Stimulated activated CD8-positive, alpha-beta memory T cell treated with anti-CD3 and anti-CD28 coated beads, Interleukin-7, amount 100 ng/mL, for 24 hours (primary cell): ENCODE measurements around the gene ACSF3.

Experiments
- DNase-seq: peaks from one replicate; pipeline ENCODE4 v3.0.0-alpha.2; 2020; ENCODE audit warnings: low read depth

Gene ACSF3

GRCh38 chr16:89131783-89132182 is 38.1 kb downstream of the ACSF3 start:
- DNase-seq = no peak

GRCh38 chr16:89132194-89133005 is 38.7 kb downstream of the ACSF3 start:
- no peak for DNase-seq

DNA sequence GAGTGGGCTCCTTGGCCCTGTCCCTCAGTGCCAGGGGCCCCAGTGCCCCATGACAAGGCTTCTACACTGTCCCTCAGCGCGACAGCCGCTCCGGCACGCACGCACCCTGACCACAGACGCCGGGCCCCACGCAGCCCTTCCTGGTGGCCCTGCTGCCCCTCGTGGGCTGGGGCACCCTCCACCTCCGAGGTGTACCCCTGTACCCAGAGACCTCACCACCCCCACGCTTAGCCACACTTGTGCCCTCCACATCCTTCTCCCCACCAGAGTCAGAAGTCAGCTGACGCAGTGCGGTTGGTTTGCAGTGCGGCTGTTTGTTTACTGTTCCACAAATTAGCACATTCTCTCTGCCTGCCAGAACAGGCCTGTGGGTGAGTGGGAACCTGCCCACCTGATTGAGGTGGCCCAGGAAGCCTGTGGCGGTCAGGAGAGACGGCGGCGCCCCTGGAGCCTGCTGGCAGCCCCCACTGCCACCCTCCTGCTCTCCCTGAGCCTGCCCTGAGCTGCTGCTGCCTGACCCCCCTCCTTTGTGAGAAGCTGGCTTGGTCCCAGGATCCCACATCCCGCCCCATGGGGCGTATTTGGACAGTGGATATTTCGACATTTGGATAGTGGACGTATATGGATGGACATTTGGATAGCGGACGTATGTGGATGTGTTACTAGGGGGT is 39.9 kb downstream of the ACSF3 start:
- no peak for DNase-seq

GRCh38 chr16:89134269-89134668 is 40.6 kb downstream of the ACSF3 start:
- no peak for DNase-seq

DNA sequence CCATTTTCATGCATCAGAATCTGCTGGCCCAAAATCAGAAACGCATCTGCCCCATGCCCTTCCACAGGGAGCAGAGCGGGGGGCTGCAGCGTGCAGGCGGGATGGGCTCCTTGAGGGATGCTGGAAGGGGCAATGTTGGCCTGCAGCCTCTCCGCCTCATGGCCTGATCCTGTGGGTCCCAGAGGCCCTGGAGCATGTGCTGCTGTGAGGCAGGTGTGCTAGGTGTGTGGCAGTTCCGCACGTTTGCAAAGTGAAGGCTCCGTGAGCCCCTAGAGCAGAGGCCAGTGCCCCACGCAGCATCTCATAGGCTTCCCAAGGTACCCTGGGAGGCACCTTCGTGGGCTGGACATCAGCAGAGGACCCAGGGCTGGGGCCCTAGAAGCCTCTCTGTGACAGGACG is 41.5 kb downstream of the ACSF3 start:
- no peak for DNase-seq

GRCh38 chr16:89135971-89136765 is 42.5 kb downstream of the ACSF3 start:
- DNase-seq = no peak

GRCh38 chr16:89136931-89137330 is 43.3 kb downstream of the ACSF3 start:
- no peak for DNase-seq

- DNase-seq = no peak
Observed at GRCh38 chr16:89137666-89138512, 44.2 kb downstream of the ACSF3 start.

DNA sequence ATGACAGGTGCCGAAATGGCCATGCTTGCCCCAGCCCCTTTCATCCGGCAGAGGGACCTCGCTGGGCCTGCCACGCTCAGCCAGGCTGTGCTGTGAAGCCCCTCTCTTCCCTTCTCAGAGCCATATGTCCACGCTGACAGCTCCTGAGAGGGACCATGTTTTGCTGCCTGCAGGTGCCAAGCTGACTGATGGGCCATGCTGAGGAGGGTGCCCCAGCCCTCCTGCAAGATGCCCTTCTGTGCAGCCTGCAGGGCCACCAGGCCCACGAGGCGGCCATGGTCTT is 44.8 kb downstream of the ACSF3 start:
- no peak for DNase-seq

GRCh38 chr16:89138843-89139520 is 45.3 kb downstream of the ACSF3 start:
- DNase-seq = no peak

- DNase-seq = no peak
Observed at GRCh38 chr16:89139907-89140361, 46.3 kb downstream of the ACSF3 start.

DNA sequence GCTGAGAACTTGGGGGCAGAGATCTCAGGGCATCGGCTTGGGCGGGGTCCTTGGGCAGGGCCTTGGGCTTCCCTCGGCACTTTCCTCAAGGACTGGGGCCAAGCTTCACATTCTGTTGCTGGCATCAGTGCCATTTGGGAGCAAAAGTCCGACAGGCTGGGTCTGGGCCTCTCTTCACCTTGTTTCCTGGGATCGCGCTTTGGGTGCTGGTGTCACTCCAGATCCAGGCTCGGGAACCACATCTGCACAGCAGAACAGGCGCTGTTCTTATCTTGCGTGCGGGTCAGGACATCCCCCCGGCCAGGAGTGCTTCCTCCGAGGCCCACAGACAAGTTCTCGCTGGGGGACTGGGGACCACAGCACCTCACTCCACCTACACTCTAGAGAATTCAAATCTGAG is 46.7 kb downstream of the ACSF3 start:
- no peak for DNase-seq

GRCh38 chr16:89140981-89141883 is 47.6 kb downstream of the ACSF3 start:
- DNase-seq = no peak

GRCh38 chr16:89141884-89142267 is 48.2 kb downstream of the ACSF3 start:
- no peak for DNase-seq

DNA sequence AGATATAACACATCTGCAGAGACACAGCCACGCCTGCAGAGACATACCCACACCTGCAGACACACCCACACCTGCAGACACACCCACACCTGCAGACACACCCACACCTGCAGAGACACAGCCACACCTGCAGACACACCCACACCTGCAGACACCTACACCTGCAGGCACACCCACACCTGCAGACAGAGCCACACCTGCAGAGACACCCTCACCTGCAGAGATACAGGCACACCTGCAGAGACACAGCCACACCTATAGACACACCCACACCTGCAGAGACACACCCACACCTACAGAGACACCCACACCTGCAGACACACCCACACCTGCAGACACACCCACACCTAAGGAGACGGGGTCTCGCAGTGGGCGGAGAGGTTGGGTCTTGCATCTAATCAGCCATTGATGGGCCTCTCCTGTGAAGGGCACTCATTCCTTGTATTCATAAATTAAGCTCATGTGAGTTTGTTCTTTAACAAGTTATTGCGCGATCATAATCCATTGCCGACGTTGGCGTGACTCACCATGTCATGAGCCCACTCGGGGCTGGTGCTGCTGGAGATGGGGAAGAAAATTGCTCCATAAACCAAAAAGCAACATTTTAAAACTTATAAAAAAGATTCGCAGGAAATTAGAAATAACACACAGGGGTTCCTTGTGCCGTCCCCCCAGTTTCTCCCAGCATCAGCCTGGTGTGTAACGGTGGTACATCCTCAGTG is 49.0 kb downstream of the ACSF3 start:
- no peak for DNase-seq

- DNase-seq = no peak
Observed at GRCh38 chr16:89143201-89143741, 49.6 kb downstream of the ACSF3 start.

DNA sequence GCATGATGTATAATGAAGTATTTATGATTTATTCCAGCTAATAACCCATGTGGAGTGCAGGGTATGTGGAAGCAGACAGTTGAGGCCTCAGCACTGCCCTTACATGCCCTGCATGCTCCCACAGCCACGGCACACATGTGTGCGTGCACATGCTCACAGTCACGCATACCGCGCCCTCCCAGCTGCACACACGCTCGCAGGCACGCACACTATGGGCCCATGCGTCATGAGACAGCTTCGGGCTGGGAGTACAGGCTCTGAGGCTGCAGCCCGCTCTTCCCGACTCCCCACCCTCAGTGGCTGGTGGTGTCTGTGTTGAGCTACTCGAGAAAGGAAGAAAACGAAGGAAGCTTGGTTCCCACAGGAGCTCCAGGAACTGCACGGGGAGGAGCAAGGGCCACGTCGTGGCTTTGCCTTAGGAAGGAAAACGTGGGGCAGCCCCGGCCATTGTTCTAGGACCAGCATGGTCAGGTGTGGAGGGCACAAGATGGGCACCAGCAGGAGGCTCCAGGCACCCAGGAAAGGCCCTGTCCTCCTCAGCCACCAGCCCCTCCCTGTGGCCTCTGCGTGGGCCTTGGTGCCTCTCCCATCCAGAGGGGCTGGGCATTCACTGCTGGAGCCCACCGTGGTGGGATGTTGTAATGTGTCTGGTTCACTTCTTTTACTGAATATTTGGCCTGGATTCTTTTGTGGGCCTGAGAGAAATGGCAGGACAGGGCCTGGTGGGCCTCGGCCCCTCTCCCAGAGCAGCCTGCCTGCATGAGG is 50.4 kb downstream of the ACSF3 start:
- DNase-seq = no peak

DNA sequence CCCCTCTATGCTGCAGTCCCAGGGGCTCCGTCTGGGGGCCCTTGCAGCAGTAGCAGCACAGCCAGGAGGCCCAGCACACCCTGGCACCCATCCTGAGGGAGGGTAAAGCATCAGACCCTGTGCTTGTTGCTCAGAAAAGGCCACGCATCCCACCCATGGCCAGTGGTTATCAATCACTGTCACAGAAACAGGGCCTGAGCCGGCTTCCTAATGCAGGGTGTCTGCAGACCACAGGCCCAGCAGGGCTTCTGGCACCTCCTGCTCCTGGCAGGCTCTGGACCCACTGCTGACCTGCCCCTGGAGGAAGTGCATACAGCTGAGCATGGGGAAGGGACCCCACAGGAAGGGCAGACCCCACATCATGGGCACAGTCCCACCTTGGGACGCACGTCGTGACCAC is 51.0 kb downstream of the ACSF3 start:
- DNase-seq = no peak
